Esophagus squamous epithelium (tissue), 4 donors: ENCODE results near the gene PALM.

Experiments
- CTCF ChIP-seq, 6 experiments: fragments of 450-650 bp in 4 of 6; fragments of 200-600 bp in 2 of 6; sonication (generic) in 2 of 6; IDR thresholded peaks; one replicate each; pipeline ENCODE4 v1.5.1; 2016 to 2019; ENCODE audit warnings: antibody characterized with exemption in 6 of 6, mild to moderate bottlenecking in 4 of 6, moderate library complexity in 4 of 6
- POLR2A ChIP-seq, 4 donors: fragments of 450-650 bp; IDR thresholded peaks; one replicate each; pipeline ENCODE4 v1.6.1; 2017; ENCODE audit warnings: antibody characterized with exemption in 4 of 4, mild to moderate bottlenecking in 4 of 4, moderate library complexity in 3 of 4

GRCh38 chr19:664913-665443 is 43.8 kb upstream of the PALM start:
- no peak for TF ChIP-seq POLR2A (IDR thresholded peaks at IDR 0.05)
- peak; percentile 82 to 95 (median 92) for TF ChIP-seq CTCF (IDR thresholded peaks at IDR 0.05)
